ENCODE results near the gene FLOT1. TPM values are rescaled to one million over a fixed set of nuclear protein-coding genes. Genes with fewer than 3 reads are reported as not detected.

FLOT1 gene
- total and polyA plus RNA-seq, 2 donors (not counting 1 experiment from before 2014, with no cell fraction given) = 71.2 to 79.4 TPM

DNA sequence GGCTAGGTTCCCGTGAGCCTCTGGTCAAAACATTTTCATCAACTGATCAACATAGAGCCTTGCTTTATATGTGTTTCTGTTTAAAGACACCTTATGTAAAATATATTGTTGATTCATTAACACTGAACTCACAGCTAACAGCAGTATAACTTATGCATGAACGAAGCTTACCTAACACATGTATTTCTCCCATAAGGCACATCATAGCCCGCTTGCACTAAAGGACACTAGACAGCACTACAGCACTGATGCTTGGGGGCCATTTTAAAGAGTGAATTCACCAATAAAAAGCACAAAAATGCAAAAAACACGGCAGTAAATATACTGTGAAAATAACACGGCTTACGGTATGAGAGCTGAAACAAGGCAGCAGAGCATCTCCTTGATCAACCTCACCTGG, 4.0 kb downstream of the FLOT1 start:
- WGBS (ENCODE audit: insufficient coverage) = 100% methylated on average over 1 of the region's 6 CpGs
- ATAC-seq (ENCODE audit: low read depth) (no peak), DNase-seq (no peak)
- Histone ChIP-seq H3K9ac (ENCODE audit: low read length) (no peak overlapping the region), H3K4me2 (replicated peaks; ENCODE audit: low read depth, low read length, poor library complexity, severe bottlenecking) (no peak overlapping the region), H3K36me3 (replicated peaks in 1 of 2; ENCODE audit: control extremely low read depth in 1 of 2, control insufficient read depth in 1 of 2, extremely low read depth in 1 of 2, insufficient read depth in 2 of 2, low read length in 1 of 2) (peaks cover 0 to 11% of the 10 kb centered on the region in 2 experiments), H2AFZ (ENCODE audit: insufficient read depth, low read depth, low read length, poor library complexity, severe bottlenecking) (no peak overlapping the region), H3K9me3 (ENCODE audit: control extremely low read depth in 1 of 3, control insufficient read depth in 2 of 3, insufficient read depth in 1 of 3, low read length in 2 of 3) (no peaks in the 10 kb centered on the region), H4K20me1 (ENCODE audit: control insufficient read depth, insufficient read depth, low read length, poor library complexity, severe bottlenecking) (no peaks in the 10 kb centered on the region), H3K4me3 (ENCODE audit: control extremely low read depth in 1 of 5, extremely low read depth in 1 of 5, insufficient read depth in 1 of 5, low read depth in 2 of 5, low read length in 4 of 5) (no peak overlapping the region), H3K79me2 (ENCODE audit: control insufficient read depth, insufficient read depth, low read length) (peaks cover 4% of the 10 kb centered on the region), H3K27me3 (replicated peaks in 1 of 4; ENCODE audit: control extremely low read depth in 1 of 4, control insufficient read depth in 3 of 4, insufficient read depth in 4 of 4, low read length in 3 of 4) (no peaks in the 10 kb centered on the region), H3K4me1 (ENCODE audit: control insufficient read depth in 2 of 2, insufficient read depth in 2 of 2, low read length in 2 of 2) (peaks cover 46 to 52% of the 10 kb centered on the region in 2 donors), H3K27ac (ENCODE audit: low read length in 2 of 2) (no peak overlapping the region)
- ChIA-PET POLR2A (no interaction called here), CTCF (interaction anchor here (1.1 to 22.5 kb wide), 5 partner anchors 16 to 254 kb away, joined by 4 to 963 read pairs (median 5); partner anchors contain the start of gene DHX16)
- TF ChIP-seq, protein P1, sequence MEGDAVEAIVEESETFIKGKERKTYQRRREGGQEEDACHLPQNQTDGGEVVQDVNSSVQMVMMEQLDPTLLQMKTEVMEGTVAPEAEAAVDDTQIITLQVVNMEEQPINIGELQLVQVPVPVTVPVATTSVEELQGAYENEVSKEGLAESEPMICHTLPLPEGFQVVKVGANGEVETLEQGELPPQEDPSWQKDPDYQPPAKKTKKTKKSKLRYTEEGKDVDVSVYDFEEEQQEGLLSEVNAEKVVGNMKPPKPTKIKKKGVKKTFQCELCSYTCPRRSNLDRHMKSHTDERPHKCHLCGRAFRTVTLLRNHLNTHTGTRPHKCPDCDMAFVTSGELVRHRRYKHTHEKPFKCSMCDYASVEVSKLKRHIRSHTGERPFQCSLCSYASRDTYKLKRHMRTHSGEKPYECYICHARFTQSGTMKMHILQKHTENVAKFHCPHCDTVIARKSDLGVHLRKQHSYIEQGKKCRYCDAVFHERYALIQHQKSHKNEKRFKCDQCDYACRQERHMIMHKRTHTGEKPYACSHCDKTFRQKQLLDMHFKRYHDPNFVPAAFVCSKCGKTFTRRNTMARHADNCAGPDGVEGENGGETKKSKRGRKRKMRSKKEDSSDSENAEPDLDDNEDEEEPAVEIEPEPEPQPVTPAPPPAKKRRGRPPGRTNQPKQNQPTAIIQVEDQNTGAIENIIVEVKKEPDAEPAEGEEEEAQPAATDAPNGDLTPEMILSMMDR (IDR thresholded peaks at IDR 0.05) = no peak
- no peak for TF ChIP-seq EZH2 (IDR thresholded peaks at IDR 0.05; ENCODE audit: borderline replicate concordance, insufficient read depth, low read depth, low read length, poor library complexity, severe bottlenecking)
- H3K4me1 Mint-ChIP-seq = peaks cover 55% of the 10 kb centered on the region
- no peaks in the 10 kb centered on the region for H3K27me3 Mint-ChIP-seq
- H3K9me3 Mint-ChIP-seq (ENCODE audit: insufficient read depth) = no peaks in the 10 kb centered on the region
- intact Hi-C loops (cut with micrococcal nuclease) = no loop called here
- no peak overlapping the region for H3K4me3 Mint-ChIP-seq
- H3K27ac Mint-ChIP-seq = no peak overlapping the region

DNA sequence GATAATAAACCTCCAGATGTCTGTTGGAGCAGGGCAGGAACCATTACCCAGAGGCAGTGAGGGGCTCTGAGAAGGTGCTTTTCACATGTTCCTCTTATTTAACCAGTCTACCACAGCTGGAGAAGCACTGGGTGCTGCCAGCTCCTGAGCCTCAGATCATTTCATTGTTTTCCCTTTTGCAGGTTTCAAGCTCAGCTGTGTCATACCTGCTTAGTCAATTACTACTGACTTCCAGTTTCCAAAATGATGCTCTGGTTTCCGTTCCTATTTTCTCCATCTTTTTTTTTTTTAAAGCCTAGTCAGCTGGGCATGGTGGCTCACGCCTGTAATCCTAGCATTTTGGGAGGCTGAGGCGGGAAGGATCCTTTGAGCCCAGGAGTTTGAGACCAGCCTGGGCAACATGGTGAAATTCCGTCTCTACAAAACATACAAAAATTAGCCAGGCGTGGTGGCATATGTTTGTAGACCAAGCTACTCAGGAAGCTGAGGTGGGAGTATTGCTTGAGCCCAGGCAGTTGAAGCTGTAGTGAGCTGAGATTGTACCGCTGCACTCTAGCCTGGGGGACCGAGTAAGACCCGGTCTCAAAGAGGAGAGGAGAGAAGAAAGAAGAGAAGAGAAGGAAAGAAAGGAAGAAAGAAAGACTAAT, 6.7 kb downstream of the FLOT1 start:
- H3K79me2 ChIP-seq (ENCODE audit: control insufficient read depth, insufficient read depth, low read length) = peaks cover 20% of the 10 kb centered on the region
- no peak overlapping the region for H2AFZ ChIP-seq (ENCODE audit: insufficient read depth, low read depth, low read length, poor library complexity, severe bottlenecking)
- ChIA-PET POLR2A (interaction anchor here (0.6 to 0.9 kb wide), 4 partner anchors 14 to 136 kb away, joined by 3 to 9 read pairs (median 4); no protein-coding TSS in a partner anchor), CTCF (interaction anchor here (1.2 to 22.5 kb wide), 7 partner anchors 9 to 254 kb away, joined by 3 to 963 read pairs (median 4); partner anchors contain the start of genes DHX16 and TUBB)
- ATAC-seq (ENCODE audit: low read depth) (peak; percentile 53), DNase-seq (peak; percentile 76)
- Mint-ChIP-seq H3K4me3 (peak overlapping the region; percentile 57), H3K4me1 (peaks cover 40% of the 10 kb centered on the region), H3K27ac (peak overlapping the region; percentile 55), H3K27me3 (no peaks in the 10 kb centered on the region), H3K9me3 (ENCODE audit: insufficient read depth) (no peaks in the 10 kb centered on the region)
- H3K9ac ChIP-seq (ENCODE audit: low read length) = peak overlapping the region; percentile 11
- H3K27ac ChIP-seq (ENCODE audit: low read length in 2 of 2) = peak overlapping the region in 1 of 2 donors; percentile 51
- no peak overlapping the region for H3K4me3 ChIP-seq (ENCODE audit: control extremely low read depth in 1 of 5, extremely low read depth in 1 of 5, insufficient read depth in 1 of 5, low read depth in 2 of 5, low read length in 4 of 5)
- H3K9me3 ChIP-seq (ENCODE audit: control extremely low read depth in 1 of 3, control insufficient read depth in 2 of 3, insufficient read depth in 1 of 3, low read length in 2 of 3) = no peaks in the 10 kb centered on the region
- peak overlapping the region; percentile 49 for H3K4me2 ChIP-seq (replicated peaks; ENCODE audit: low read depth, low read length, poor library complexity, severe bottlenecking)
- peaks cover 37 to 40% of the 10 kb centered on the region in 2 donors for H3K4me1 ChIP-seq (ENCODE audit: control insufficient read depth in 2 of 2, insufficient read depth in 2 of 2, low read length in 2 of 2)
- peaks cover 0 to 14% of the 10 kb centered on the region in 2 experiments for H3K36me3 ChIP-seq (replicated peaks in 1 of 2; ENCODE audit: control extremely low read depth in 1 of 2, control insufficient read depth in 1 of 2, extremely low read depth in 1 of 2, insufficient read depth in 2 of 2, low read length in 1 of 2)
- H4K20me1 ChIP-seq (ENCODE audit: control insufficient read depth, insufficient read depth, low read length, poor library complexity, severe bottlenecking) = peaks cover 7% of the 10 kb centered on the region
- 39% methylated on average over 5 of the region's 8 CpGs for WGBS (ENCODE audit: insufficient coverage)
- intact Hi-C loops (cut with micrococcal nuclease) = no loop called here
- no peaks in the 10 kb centered on the region for H3K27me3 ChIP-seq (replicated peaks in 1 of 4; ENCODE audit: control extremely low read depth in 1 of 4, control insufficient read depth in 3 of 4, insufficient read depth in 4 of 4, low read length in 3 of 4)
- TF ChIP-seq, protein P1 (IDR thresholded peaks at IDR 0.05) = no peak
- TF ChIP-seq EZH2 (IDR thresholded peaks at IDR 0.05; ENCODE audit: borderline replicate concordance, insufficient read depth, low read depth, low read length, poor library complexity, severe bottlenecking) = no peak

Data from B cell (primary cell).